K562 (cell line): ENCODE results near the gene BMI1. TPM values are rescaled to one million over a fixed set of nuclear protein-coding genes. Genes with fewer than 3 reads are reported as not detected.

Experiments used
- ATAC-seq: fragments of 200-7000 bp; cut with Tn5 transposase; 3 replicates; pipeline ENCODE4 v1.9.1; 2020; ENCODE audit warnings: moderate library complexity
- BruUV-seq: library from RNA; stranded (reverse); fragments of 400-500 nt; replicated peaks from 2 replicates; lab custom pipeline; 2021; lab: Mats Ljungman, UMichigan
- CTCF ChIA-PET: fragments of 300-600 bp; formaldehyde crosslinking; extraction: SDS; loops from one replicate; lab custom pipeline; 2021; ENCODE audit warnings: low intra/inter-chr PET ratio; lab: Yijun Ruan, JAX
- POLR2A ChIA-PET: fragments of 300-600, 350-650 bp; sonication (Branson Sonifier 250); formaldehyde crosslinking; extraction: SDS; loops from one replicate; lab custom pipeline; 2021; ENCODE audit warnings: antibody characterized with exemption, inconsistent platforms; lab: Yijun Ruan, JAX
- DNase-seq, 4 experiments: peaks; one replicate each; pipeline versions ENCODE4 v3.0.0 to v3.0.0-alpha.2; 2011 to 2018; ENCODE audit warnings: low spot score in 3 of 4, mixed read lengths in 3 of 4; ENCODE audit errors: extremely low read depth in 1 of 4
- FAIRE-seq: peaks from 2 replicates; lab custom pipeline; 2011; peaks lifted over from hg19 to GRCh38; lab: Jason Lieb, UNC
- H2AFZ ChIP-seq: 2 replicates; pipeline ENCODE4 v1.6.0; 2011; ENCODE audit warnings: low read depth, low read length, control low read depth, inconsistent platforms
- H3K27ac ChIP-seq: fragments of 200-600 bp; 3 replicates; pipeline ENCODE4 v1.8.0; 2011; ENCODE audit warnings: low read depth, mild to moderate bottlenecking, control low read depth, inconsistent platforms, low read length, moderate library complexity, mixed read lengths; ENCODE audit errors: extremely low read depth
- H3K27me3 ChIP-seq, 2 experiments: fragments of 300-600 bp in 1 of 2; 2 replicates in 1 of 2; 3 replicates in 1 of 2; pipeline versions ENCODE4 v1.6.0 to v1.8.0; 2011; ENCODE audit warnings: inconsistent platforms in 2 of 2, low read length in 2 of 2, mild to moderate bottlenecking in 1 of 2, mixed read lengths in 1 of 2, moderate library complexity in 1 of 2; ENCODE audit not compliant: control insufficient read depth in 2 of 2, insufficient read depth in 2 of 2
- H3K36me3 ChIP-seq: fragments of 300-600 bp; 3 replicates; pipeline ENCODE4 v1.8.0; 2011; ENCODE audit warnings: mild to moderate bottlenecking, low read length, inconsistent platforms; ENCODE audit not compliant: control insufficient read depth, insufficient read depth
- H3K4me1 ChIP-seq, 2 experiments: fragments of 200-600 bp in 1 of 2; replicated peaks in 1 of 2; 2 replicates in 1 of 2; 3 replicates in 1 of 2; pipeline versions ENCODE4 v1.5.1 to v1.8.0; 2011; ENCODE audit warnings: inconsistent platforms in 2 of 2, low read length in 2 of 2, mild to moderate bottlenecking in 1 of 2, mixed read lengths in 1 of 2, moderate library complexity in 1 of 2; ENCODE audit not compliant: control insufficient read depth in 2 of 2, insufficient read depth in 2 of 2
- H3K4me2 ChIP-seq: 2 replicates; pipeline ENCODE4 v1.6.1; 2011; ENCODE audit warnings: low read length, control low read depth, inconsistent platforms, mixed read lengths; ENCODE audit not compliant: insufficient read depth
- H3K4me3 ChIP-seq: fragments of 200-600 bp; sonication (generic), shearing (Covaris generic); 2 replicates; pipeline ENCODE4 v1.5.1; 2016; ENCODE audit warnings: control low read depth, inconsistent platforms
- H3K79me2 ChIP-seq: fragments of 200-600 bp; 3 replicates; pipeline ENCODE4 v1.8.0; 2011; ENCODE audit warnings: low read length, inconsistent platforms; ENCODE audit not compliant: control insufficient read depth, insufficient read depth
- H3K9ac ChIP-seq, 2 experiments: 2 replicates each; pipeline versions ENCODE4 v1.6.0 to v1.6.1; 2011; ENCODE audit warnings: low read depth in 2 of 2, low read length in 2 of 2, control low read depth in 1 of 2, inconsistent platforms in 1 of 2, mild to moderate bottlenecking in 1 of 2, mixed read lengths in 1 of 2; ENCODE audit not compliant: insufficient read depth in 1 of 2
- H3K9me1 ChIP-seq: one replicate; pipeline ENCODE4 v1.6.0; 2011; ENCODE audit warnings: inconsistent platforms, mild to moderate bottlenecking, low read length, moderate library complexity; ENCODE audit not compliant: control insufficient read depth, insufficient read depth
- H3K9me3 ChIP-seq: replicated peaks from 2 replicates; pipeline ENCODE4 v1.5.1; 2011; ENCODE audit warnings: low read depth, low read length, inconsistent platforms; ENCODE audit not compliant: control insufficient read depth, insufficient read depth
- H4K20me1 ChIP-seq: replicated peaks from 2 replicates; pipeline ENCODE4 v1.6.1; 2011; ENCODE audit warnings: low read length, inconsistent platforms, mixed read lengths; ENCODE audit not compliant: control insufficient read depth, insufficient read depth
- CHAMP1 ChIP-seq: fragments of 450-650 bp; IDR thresholded peaks from 2 replicates; pipeline ENCODE4 v1.6.1; 2016; ENCODE audit warnings: mild to moderate bottlenecking
- COPS2 ChIP-seq: fragments of 450-650 bp; conservative IDR thresholded peaks from 2 replicates; pipeline ENCODE4 v1.6.1; 2016; ENCODE audit warnings: mild to moderate bottlenecking, moderate library complexity
- CREM ChIP-seq: IDR thresholded peaks from 2 replicates; pipeline ENCODE4 v1.6.1; 2014; ENCODE audit warnings: antibody characterized with exemption, low read depth
- CTBP1 ChIP-seq: fragments of 450-650 bp; IDR thresholded peaks from 2 replicates; pipeline ENCODE4 v1.6.1; 2016; ENCODE audit warnings: borderline replicate concordance
- ELF2 ChIP-seq: fragments of 250-450 bp; sonication (Bioruptor Pico); IDR thresholded peaks from 2 replicates; pipeline ENCODE4 v1.5.0; 2021; ENCODE audit warnings: mild to moderate bottlenecking
- ESRRA ChIP-seq: fragments of 450-650 bp; IDR thresholded peaks from 2 replicates; pipeline ENCODE4 v1.6.1; 2014; ENCODE audit warnings: low read depth, mild to moderate bottlenecking, moderate library complexity, borderline replicate concordance
- GABPB1 ChIP-seq: sonication (generic); formaldehyde crosslinking; IDR thresholded peaks from 2 replicates; pipeline ENCODE4 v1.8.0; 2022; ENCODE audit warnings: mild to moderate bottlenecking, missing genetic modification reagents
- GTF2F1 ChIP-seq: IDR thresholded peaks from 2 replicates; pipeline ENCODE4 v1.6.1; 2011; ENCODE audit warnings: low read depth, low read length, improper control_type of control experiment
- HINFP ChIP-seq: fragments of 450-650 bp; conservative IDR thresholded peaks from 2 replicates; pipeline ENCODE4 v1.6.1; 2016; ENCODE audit warnings: missing genetic modification characterization, low read depth, mild to moderate bottlenecking, control low read depth, missing compliant biosample characterization
- MCM5 ChIP-seq: fragments of 450-650 bp; IDR thresholded peaks from 2 replicates; pipeline ENCODE4 v1.6.1; 2016; ENCODE audit warnings: low read depth
- NFXL1 ChIP-seq: fragments of 450-650 bp; formaldehyde crosslinking; IDR thresholded peaks from 2 replicates; pipeline ENCODE4 v1.4.0; 2021; ENCODE audit warnings: mild to moderate bottlenecking
- NR2C2 ChIP-seq, 2 experiments: fragments of 200-800 bp in 1 of 2; sonication (Bioruptor generic) in 1 of 2; sonication (generic) in 1 of 2; formaldehyde crosslinking in 1 of 2; IDR thresholded peaks; 2 replicates each; pipeline versions ENCODE4 v1.6.1 to v1.8.0; 2016 to 2022; ENCODE audit warnings: mild to moderate bottlenecking in 1 of 2, missing compliant biosample characterization in 1 of 2, missing genetic modification characterization in 1 of 2, missing genetic modification reagents in 1 of 2
- POLR2H ChIP-seq: IDR thresholded peaks from 2 replicates; pipeline ENCODE4 v1.6.1; 2016; ENCODE audit warnings: missing genetic modification characterization, low read depth, mild to moderate bottlenecking, control low read depth, missing compliant biosample characterization, moderate library complexity
- SMAD4 ChIP-seq: fragments of 250-450 bp; sonication (Bioruptor Pico); conservative IDR thresholded peaks from 2 replicates; pipeline ENCODE4 v1.8.0; 2021; ENCODE audit warnings: inconsistent platforms, mild to moderate bottlenecking, moderate library complexity
- SMARCA4 ChIP-seq: fragments of 450-650 bp; IDR thresholded peaks from 2 replicates; pipeline ENCODE4 v1.6.1; 2016
- TAF9B ChIP-seq: fragments of 450-650 bp; IDR thresholded peaks from 2 replicates; pipeline ENCODE4 v1.6.1; 2018; ENCODE audit warnings: mild to moderate bottlenecking; ENCODE audit not compliant: partially characterized antibody
- TBP ChIP-seq: optimal IDR thresholded peaks from 2 replicates; pipeline ENCODE3; 2011; ENCODE audit warnings: low read depth, low read length, improper control_type of control experiment
- XRCC4 ChIP-seq: IDR thresholded peaks from one replicate; pipeline ENCODE4 v1.6.1; 2011; ENCODE audit not compliant: insufficient read depth, insufficient read length; ENCODE audit errors: extremely low read depth
- ZFP36 ChIP-seq: fragments of 150-350 bp; IDR thresholded peaks from 2 replicates; pipeline ENCODE4 v1.6.1; 2018; ENCODE audit warnings: low read length, low read depth; ENCODE audit not compliant: partially characterized antibody
- WGBS: fragments of 100-300 bp; shearing (Covaris generic); methylation state at CpG from one replicate; pipeline ENCODE4 v1.1.6; 2016; ENCODE audit warnings: low coverage, mixed read lengths; ENCODE audit not compliant: insufficient coverage; ENCODE audit errors: missing lambda C conversion rate; 5-methylcytosine and 5-hydroxymethylcytosine counted together
- in situ Hi-C: fragments of 300-500 bp; cut with MboI; formaldehyde crosslinking; loops from 4 replicates; pipeline ENCODE4 v1.15.0; 2018; ENCODE audit warnings: inconsistent platforms, mixed read lengths
- intact Hi-C: fragments of 100-400 bp; cut with micrococcal nuclease; formaldehyde crosslinking; loops from 2 replicates; pipeline ENCODE4 v1.14.2; 2022
- polyA plus RNA-seq, 8 experiments: library from polyadenylated mRNA; depleted of rRNA in 4 of 8; stranded (reverse) in 5 of 8; unstranded in 3 of 8; fragments of >200 nt; fragmentation: Nextera tagmentation in 2 of 8; fragmentation: Illumina TruSeq in 1 of 8; extraction: Ambion mirVana in 2 of 8; extraction: Trizol in 1 of 8; gene quantifications; 2 replicates each; pipeline versions ENCODE4 v1.2.1 to v1.2.3, GENCODE V29; 2011 to 2014; ENCODE audit warnings: inconsistent platforms in 1 of 8, missing spikeins in 1 of 8
- total RNA-seq, 7 experiments: library from RNA; depleted of rRNA in 6 of 7; stranded (reverse); fragments of >200 nt in 6 of 7; fragmentation: Illumina TruSeq in 2 of 7; extraction: Trizol in 2 of 7; gene quantifications; 2 replicates each; pipeline versions ENCODE4 v1.2.1 to v1.2.3, GENCODE V29; 2011 to 2021; ENCODE audit warnings: low replicate concordance in 1 of 7

BMI1 gene
- total and polyA plus RNA-seq, 9 of the 15 experiments (the other 6 are each of a cell fraction or from before 2014, with no cell fraction given): 21.4 to 103 (median 70.8) TPM

GRCh38 chr10:22369434-22370072 is 48.7 kb downstream of the BMI1 start:
- H4K20me1 ChIP-seq: no peaks in the 10 kb centered on the region
- CTCF ChIA-PET: no interaction called here
- H3K9ac ChIP-seq: peak overlapping the region in 1 of 2 experiments; percentile 20; a peak in 1 of 4 replicates
- DNase-seq (peak in 2 of 4 experiments; percentile 37 to 62), ATAC-seq (peak; percentile 85), FAIRE-seq (peak; percentile 77)
- in situ Hi-C loops: no loop called here
- H3K9me3 ChIP-seq: no peaks in the 10 kb centered on the region
- H3K9me1 ChIP-seq: no peaks in the 10 kb centered on the region
- intact Hi-C loops: loop anchor here (2.0 kb wide), 1 partner anchor 21 kb away; no protein-coding TSS in a partner anchor
- H3K27me3 ChIP-seq: no peaks in the 10 kb centered on the region
- H3K36me3 ChIP-seq: no peaks in the 10 kb centered on the region
- WGBS: 38% methylated on average over 5 of the region's 5 CpGs
- H3K4me2 ChIP-seq: peak overlapping the region; percentile 34; the same call in 1 of the 2 replicates
- H3K4me3 ChIP-seq: no peak overlapping the region
- BruUV-seq: no TSS peak
- H3K27ac ChIP-seq: peak overlapping the region; percentile 52
- H3K4me1 ChIP-seq: peaks cover 4 to 23% of the 10 kb centered on the region in 2 experiments
- H2AFZ ChIP-seq: peak overlapping the region; percentile 84
- no peaks in the 10 kb centered on the region for H3K79me2 ChIP-seq
- POLR2A ChIA-PET: interaction anchor here (0.5 to 1.5 kb wide), 4 partner anchors 9 to 710 kb away, joined by 3 to 6 read pairs (median 4); no protein-coding TSS in a partner anchor
- TF ChIP-seq HINFP (no peak), NR2C2 (CRISPR knock-in tag; IDR thresholded peaks at IDR 0.05) (no peak), NR2C2 (tag; IDR thresholded peaks at IDR 0.05) (peak; percentile 33; the same call in 1 of the 2 replicates), CREM (peak; percentile 82), SMARCA4 (peak; percentile 75; the same call in 1 of the 2 replicates), GABPB1 (no peak), XRCC4 (no peak), POLR2H (0 out of 2 replicates have a peak, but pooled peaks have one; percentile 42), CHAMP1 (peak; percentile 54), MCM5 (no peak), TBP (no peak), ESRRA (peak; percentile 61; the same call in 1 of the 2 replicates), TAF9B (peak; percentile 37), ZFP36 (peak; percentile 92), COPS2 (no peak), NFXL1 (CRISPR knock-in tag) (0 out of 2 replicates have a peak, but pooled peaks have one; percentile 16), ELF2 (CRISPR knock-in tag) (no peak), SMAD4 (peak; percentile 50; the same call in 1 of the 2 replicates), GTF2F1 (no peak), CTBP1 (peak; percentile 33; the same call in 1 of the 2 replicates)
